Astrocyte of the spinal cord (primary cell): ENCODE data around the gene ZCCHC18.

Experiments used
- DNase-seq: peaks from one replicate; pipeline ENCODE4 v3.0.0; 2011; ENCODE audit warnings: low read depth, low spot score
- H3K4me3 ChIP-seq: 2 replicates; pipeline ENCODE4 v1.5.1; 2011; ENCODE audit warnings: low read depth, mild to moderate bottlenecking, low read length, moderate library complexity
- CTCF ChIP-seq: IDR thresholded peaks from 2 replicates; pipeline ENCODE4 v1.5.1; 2012; ENCODE audit warnings: low read depth, mild to moderate bottlenecking, low read length, inconsistent platforms
- in situ Hi-C: cut with HindIII; loops from 2 replicates; pipeline ENCODE4 v1.10.0; 2017; ENCODE audit warnings: low sequenced_read_pairs

Gene ZCCHC18

GRCh38 chrX:104134583-104135261, 22.4 kb downstream of the ZCCHC18 start:
- in situ Hi-C loops, result no loop called here

GRCh38 chrX:104135677-104136076, 23.4 kb downstream of the ZCCHC18 start:
- peak overlapping the region; percentile 49 for H3K4me3 ChIP-seq
- TF ChIP-seq CTCF, result no peak
- in situ Hi-C loops, result no loop called here
- peak; percentile 3 for DNase-seq

More at GRCh38 chrX:104134583-104135261, 22.4 kb downstream of the ZCCHC18 start:
- no peak for TF ChIP-seq CTCF
- H3K4me3 ChIP-seq, result no peak overlapping the region
- no peak for DNase-seq

- peak; percentile 89 for DNase-seq
- peak overlapping the region; percentile 49 for H3K4me3 ChIP-seq
- in situ Hi-C loops, result no loop called here
- peak; percentile 71 for TF ChIP-seq CTCF
Observed at GRCh38 chrX:104136241-104137019, 24.1 kb downstream of the ZCCHC18 start.

GRCh38 chrX:104137496-104137895, 25.2 kb downstream of the ZCCHC18 start:
- in situ Hi-C loops, result no loop called here
- TF ChIP-seq CTCF, result no peak
- DNase-seq, result peak; percentile 4
- H3K4me3 ChIP-seq, result no peak overlapping the region

GRCh38 chrX:104141087-104141760, 28.9 kb downstream of the ZCCHC18 start:
- no peak overlapping the region for H3K4me3 ChIP-seq
- no peak for TF ChIP-seq CTCF
- no peak for DNase-seq
- in situ Hi-C loops, result no loop called here

GRCh38 chrX:104151037-104151436, 38.7 kb downstream of the ZCCHC18 start:
- no peak for DNase-seq
- H3K4me3 ChIP-seq, result no peak overlapping the region
- in situ Hi-C loops, result no loop called here
- TF ChIP-seq CTCF, result no peak
